IMR-90 (cell line): ENCODE measurements around the gene SCN10A. TPM values are rescaled to one million over a fixed set of nuclear protein-coding genes. Genes with fewer than 3 reads are reported as not detected.

ENCODE experiments used
- ATAC-seq: fragments of 200-7000 bp; cut with Tn5 transposase; 2 replicates; pipeline ENCODE4 v1.9.1; 2020; ENCODE audit warnings: low read depth, mild to moderate bottlenecking, moderate library complexity
- BruUV-seq: library from RNA; stranded (reverse); fragments of 400-500 nt; replicated peaks from 2 replicates; lab custom pipeline; 2021; lab: Mats Ljungman, UMichigan
- CTCF ChIA-PET: fragments of 300-600 bp; formaldehyde crosslinking; extraction: SDS; loops from one replicate; lab custom pipeline; 2021; ENCODE audit warnings: antibody characterized with exemption; lab: Yijun Ruan, JAX
- POLR2A ChIA-PET: fragments of 300-600 bp; sonication (Branson Sonifier 250); formaldehyde crosslinking; loops from one replicate; lab custom pipeline; 2022; ENCODE audit warnings: antibody characterized with exemption; ENCODE audit not compliant: unreplicated experiment; lab: Charles Lee
- DNase-seq: peaks from one replicate; pipeline ENCODE4 v3.0.0; 2013
- H2AFZ ChIP-seq: replicated peaks from 2 replicates; pipeline ENCODE3; 2013; ENCODE audit warnings: low read length, mild to moderate bottlenecking; ENCODE audit not compliant: poor library complexity
- H2AK5ac ChIP-seq: 2 replicates; pipeline ENCODE4 v1.6.1; 2013; ENCODE audit warnings: low read depth, low read length, inconsistent platforms
- H2AK9ac ChIP-seq: replicated peaks from 2 replicates; pipeline ENCODE3; 2013; ENCODE audit warnings: mild to moderate bottlenecking, low read depth, low read length, moderate library complexity; ENCODE audit not compliant: poor library complexity
- H2BK120ac ChIP-seq: 2 replicates; pipeline ENCODE4 v1.6.1; 2013; ENCODE audit warnings: low read depth, low read length, inconsistent platforms
- H2BK15ac ChIP-seq: 3 replicates; pipeline ENCODE4 v1.6.1; 2013; ENCODE audit warnings: low read depth, low read length, inconsistent platforms
- H2BK20ac ChIP-seq: 2 replicates; pipeline ENCODE4 v1.6.1; 2013; ENCODE audit warnings: low read depth, mild to moderate bottlenecking, inconsistent platforms, low read length, moderate library complexity
- H2BK5ac ChIP-seq: 2 replicates; pipeline ENCODE4 v1.6.1; 2013; ENCODE audit warnings: mild to moderate bottlenecking, low read depth, low read length, inconsistent platforms; ENCODE audit not compliant: poor library complexity, severe bottlenecking
- H3K14ac ChIP-seq: replicated peaks from 2 replicates; pipeline ENCODE4 v1.6.1; 2013; ENCODE audit warnings: low read depth, low read length, inconsistent platforms
- H3K18ac ChIP-seq: 2 replicates; pipeline ENCODE4 v1.6.1; 2013; ENCODE audit warnings: low read depth, low read length, control low read depth
- H3K23ac ChIP-seq: 2 replicates; pipeline ENCODE4 v1.6.1; 2013; ENCODE audit warnings: low read depth, low read length, inconsistent platforms
- H3K27ac ChIP-seq: 2 replicates; pipeline ENCODE4 v1.5.1; 2013; ENCODE audit warnings: mild to moderate bottlenecking, control low read depth, low read length; ENCODE audit not compliant: insufficient read depth
- H3K27me3 ChIP-seq: 2 replicates; pipeline ENCODE4 v1.6.1; 2013; ENCODE audit warnings: low read length; ENCODE audit not compliant: control insufficient read depth, insufficient read depth
- H3K36me3 ChIP-seq: 2 replicates; pipeline ENCODE4 v1.6.1; 2013; ENCODE audit warnings: low read length, mixed read lengths; ENCODE audit not compliant: control insufficient read depth, insufficient read depth
- H3K4ac ChIP-seq: 2 replicates; pipeline ENCODE4 v1.6.1; 2013; ENCODE audit warnings: low read depth, low read length, inconsistent platforms
- H3K4me1 ChIP-seq: 2 replicates; pipeline ENCODE4 v1.6.1; 2013; ENCODE audit warnings: low read length, mixed read lengths; ENCODE audit not compliant: control insufficient read depth, insufficient read depth
- H3K4me2 ChIP-seq: 2 replicates; pipeline ENCODE4 v1.6.1; 2013; ENCODE audit warnings: low read depth, mild to moderate bottlenecking, control low read depth, low read length, moderate library complexity
- H3K4me3 ChIP-seq: 2 replicates; pipeline ENCODE4 v1.5.1; 2013; ENCODE audit warnings: low read depth, mild to moderate bottlenecking, control low read depth, low read length, moderate library complexity; ENCODE audit not compliant: insufficient read depth
- H3K56ac ChIP-seq: 2 replicates; pipeline ENCODE4 v1.6.1; 2013; ENCODE audit warnings: low read length, inconsistent platforms; ENCODE audit not compliant: insufficient read depth; ENCODE audit errors: extremely low read depth
- H3K79me1 ChIP-seq, 2 experiments: 2 replicates each; pipeline ENCODE4 v1.6.1; 2013; ENCODE audit warnings: low read length in 2 of 2, inconsistent platforms in 1 of 2, low read depth in 1 of 2
- H3K9ac ChIP-seq: 2 replicates; pipeline ENCODE4 v1.6.1; 2013; ENCODE audit warnings: low read depth, low read length, control low read depth
- H3K9me1 ChIP-seq: 2 replicates; pipeline ENCODE4 v1.6.1; 2013; ENCODE audit warnings: low read length, inconsistent platforms; ENCODE audit not compliant: insufficient read depth
- H3K9me3 ChIP-seq: 2 replicates; pipeline ENCODE4 v1.6.1; 2013; ENCODE audit warnings: low read length; ENCODE audit not compliant: control insufficient read depth, insufficient read depth
- H4K20me1 ChIP-seq: 2 replicates; pipeline ENCODE4 v1.6.1; 2013; ENCODE audit warnings: low read length, inconsistent platforms; ENCODE audit not compliant: insufficient read depth
- H4K5ac ChIP-seq: 2 replicates; pipeline ENCODE4 v1.6.1; 2013; ENCODE audit warnings: mild to moderate bottlenecking, low read depth, low read length, control low read depth
- H4K8ac ChIP-seq, 2 experiments: 2 replicates each; pipeline ENCODE4 v1.6.1; 2013; ENCODE audit warnings: low read depth in 2 of 2, low read length in 2 of 2, control low read depth in 1 of 2, inconsistent platforms in 1 of 2
- H4K91ac ChIP-seq: 2 replicates; pipeline ENCODE4 v1.6.1; 2013; ENCODE audit warnings: low read depth, low read length, inconsistent platforms; ENCODE audit not compliant: insufficient read depth
- BHLHE40 ChIP-seq: fragments of 150-350 bp; IDR thresholded peaks from 2 replicates; pipeline ENCODE4 v1.6.1; 2016; ENCODE audit warnings: mild to moderate bottlenecking, low read depth, low read length
- CEBPB ChIP-seq: IDR thresholded peaks from 2 replicates; pipeline ENCODE4 v1.6.1; 2012; ENCODE audit warnings: low read depth, low read length, improper control_type of control experiment
- CHD1 ChIP-seq: IDR thresholded peaks from 2 replicates; pipeline ENCODE4 v1.6.1; 2012; ENCODE audit warnings: low read depth, low read length, improper control_type of control experiment
- CTCF ChIP-seq: conservative IDR thresholded peaks from 2 replicates; pipeline ENCODE4 v1.5.1; 2012; ENCODE audit warnings: mild to moderate bottlenecking, low read depth, low read length, improper control_type of control experiment
- ELK1 ChIP-seq: fragments of 150-350 bp; IDR thresholded peaks from 2 replicates; pipeline ENCODE4 v1.6.1; 2016; ENCODE audit warnings: low read depth, mild to moderate bottlenecking, low read length, moderate library complexity, borderline replicate concordance
- FOS ChIP-seq: fragments of 150-350 bp; IDR thresholded peaks from 2 replicates; pipeline ENCODE4 v1.6.1; 2016; ENCODE audit warnings: low read depth, low read length
- MAZ ChIP-seq: IDR thresholded peaks from 2 replicates; pipeline ENCODE4 v1.6.1; 2012; ENCODE audit warnings: low read depth, mild to moderate bottlenecking, low read length, improper control_type of control experiment, moderate library complexity, borderline replicate concordance
- MXI1 ChIP-seq: IDR thresholded peaks from 2 replicates; pipeline ENCODE4 v1.6.1; 2012; ENCODE audit warnings: low read depth, mild to moderate bottlenecking, low read length, moderate library complexity, borderline replicate concordance
- NFE2L2 ChIP-seq: fragments of 150-350 bp; IDR thresholded peaks from 2 replicates; pipeline ENCODE4 v1.6.1; 2016; ENCODE audit warnings: low read depth, mild to moderate bottlenecking, low read length
- POLR2A ChIP-seq: IDR thresholded peaks from 2 replicates; pipeline ENCODE4 v1.6.1; 2012; ENCODE audit warnings: mild to moderate bottlenecking, low read depth, low read length
- RAD21 ChIP-seq: IDR thresholded peaks from 2 replicates; pipeline ENCODE4 v1.6.1; 2012; ENCODE audit warnings: low read length, improper control_type of control experiment
- RCOR1 ChIP-seq: IDR thresholded peaks from 2 replicates; pipeline ENCODE4 v1.6.1; 2012; ENCODE audit warnings: mild to moderate bottlenecking, low read length, improper control_type of control experiment; ENCODE audit not compliant: insufficient replicate concordance
- RFX5 ChIP-seq: IDR thresholded peaks from 2 replicates; pipeline ENCODE4 v1.8.0; 2012; ENCODE audit warnings: low read depth, mild to moderate bottlenecking, low read length, moderate library complexity
- SMC3 ChIP-seq: fragments of 150-350 bp; IDR thresholded peaks from 2 replicates; pipeline ENCODE4 v1.6.1; 2016; ENCODE audit warnings: low read depth, mild to moderate bottlenecking, antibody characterized with exemption, low read length, moderate library complexity
- USF2 ChIP-seq: fragments of 150-350 bp; IDR thresholded peaks from 2 replicates; pipeline ENCODE4 v1.6.1; 2017; ENCODE audit warnings: mild to moderate bottlenecking, antibody characterized with exemption, low read length, low read depth
- WGBS, 2 experiments: methylation state at CpG; one replicate each; pipeline versions ENCODE4 v1.1.5 to v1.1.7; 2013; ENCODE audit warnings: missing lambda C conversion rate in 2 of 2; ENCODE audit not compliant: insufficient read length in 1 of 2; ENCODE audit errors: extremely low coverage in 2 of 2; 5-methylcytosine and 5-hydroxymethylcytosine counted together
- dilution Hi-C: fragments of 300-500 bp; cut with HindIII; formaldehyde crosslinking; loops from one replicate; pipeline ENCODE4 v1.14.3; 2018; ENCODE audit warnings: low sequenced_read_pairs; ENCODE audit not compliant: unreplicated experiment
- in situ Hi-C: fragments of 300-500 bp; cut with MboI; formaldehyde crosslinking; loops from 3 replicates; pipeline ENCODE4 v1.14.3; 2019; ENCODE audit warnings: low sequenced_read_pairs, inconsistent platforms, mixed read lengths
- intact Hi-C: fragments of 100-400 bp; cut with micrococcal nuclease; formaldehyde crosslinking; loops from 2 replicates; pipeline ENCODE4 v1.10.0; 2022
- polyA plus RNA-seq, 3 experiments: library from polyadenylated mRNA; depleted of rRNA; stranded (reverse); fragments of >200 nt; gene quantifications; 2 replicates each; pipeline ENCODE4 v1.2.3, GENCODE V29; 2012; ENCODE audit warnings: low replicate concordance in 1 of 3
- total RNA-seq: library from RNA; depleted of rRNA; stranded (reverse); fragments of >200 nt; gene quantifications from 2 replicates; pipeline ENCODE4 v1.2.3, GENCODE V29; 2012

SCN10A gene
- total and polyA plus RNA-seq, 2 of the 4 experiments (the other 2 are of a cell fraction) = not detected

GRCh38 chr3:38842266-38842965 is 26.4 kb upstream of the SCN10A start:
- dilution Hi-C loops (no loop called here), intact Hi-C loops (loop anchor here (5.0 kb wide), 2 partner anchors 155 to 495 kb away; partner anchors contain the start of gene XYLB), in situ Hi-C loops (loop anchor here (5.0 kb wide), 1 partner anchor 320 kb away; no protein-coding TSS in a partner anchor)
- WGBS, 2 experiments = 14% methylated on average over 1 of the region's 4 CpGs; no CpG with 5 or more reads in 1 of the 2 experiments
- Histone ChIP-seq H3K18ac (no peak overlapping the region), H3K4me3 (no peak overlapping the region), H2AK5ac (no peak overlapping the region), H3K9ac (no peak overlapping the region), H4K8ac (no peak overlapping the region), H3K14ac (no peak overlapping the region), H4K91ac (no peak overlapping the region), H3K23ac (no peak overlapping the region; the same call in 1 of the 2 replicates), H3K4ac (no peak overlapping the region), H3K4me1 (no peaks in the 10 kb centered on the region), H2AK9ac (no peak overlapping the region), H3K56ac (no peak overlapping the region), H4K5ac (no peak overlapping the region), H3K79me1 (no peaks in the 10 kb centered on the region), H3K4me2 (no peak overlapping the region), H3K36me3 (no peaks in the 10 kb centered on the region), H2BK5ac (no peak overlapping the region), H3K9me3 (no peaks in the 10 kb centered on the region), H2BK20ac (no peak overlapping the region), H2BK120ac (no peak overlapping the region), H3K27me3 (peaks cover 12% of the 10 kb centered on the region), H3K9me1 (no peaks in the 10 kb centered on the region), H3K27ac (no peak overlapping the region), H2AFZ (no peak overlapping the region), H2BK15ac (no peak overlapping the region), H4K20me1 (no peaks in the 10 kb centered on the region)
- DNase-seq = no peak
- ChIA-PET CTCF (interaction anchor here (1.1 to 2.1 kb wide), 3 partner anchors 157 to 346 kb away, joined by 4 to 13 read pairs (median 5); partner anchors contain the start of gene EXOG), POLR2A (no interaction called here)
- no peak for ATAC-seq
- no TSS peak for BruUV-seq
- TF ChIP-seq MXI1 (no peak), ELK1 (no peak), CEBPB (no peak), CHD1 (no peak), BHLHE40 (no peak), RCOR1 (no peak), MAZ (no peak), NFE2L2 (no peak), FOS (no peak), USF2 (no peak), POLR2A (no peak), RAD21 (no peak), SMC3 (no peak), CTCF (no peak), RFX5 (no peak)
